SK-N-SH treated with all-trans-retinoic acid at 6 μM for 48 hours (cell line): ENCODE data around the gene ZNF358.

Experiments used
- ATAC-seq: fragments of 200-7000 bp; cut with Tn5 transposase; 3 replicates; pipeline ENCODE4 v1.9.1; 2020; ENCODE audit warnings: mild to moderate bottlenecking, moderate library complexity
- BACH2 ChIP-seq: fragments of 250-450 bp; sonication (Bioruptor Pico); IDR thresholded peaks from 2 replicates; pipeline ENCODE4 v1.9.0; 2021; ENCODE audit warnings: mild to moderate bottlenecking, borderline replicate concordance
- CSDC2 ChIP-seq: fragments of 250-450 bp; sonication (Bioruptor Pico); IDR thresholded peaks from 2 replicates; pipeline ENCODE4 v1.5.0; 2020; ENCODE audit warnings: mild to moderate bottlenecking, moderate library complexity
- ESRRG ChIP-seq: fragments of 250-450 bp; sonication (Bioruptor Pico); IDR thresholded peaks from 2 replicates; pipeline ENCODE4 v1.6.1; 2021; ENCODE audit warnings: mild to moderate bottlenecking
- ISL1 ChIP-seq: fragments of 250-450 bp; sonication (Bioruptor Pico); IDR thresholded peaks from 2 replicates; pipeline ENCODE4 v2.1.2; 2022; ENCODE audit warnings: mild to moderate bottlenecking, moderate library complexity
- OSR1 ChIP-seq: fragments of 250-450 bp; sonication (Bioruptor Pico); IDR thresholded peaks from 2 replicates; pipeline ENCODE4 v1.8.0; 2022; ENCODE audit warnings: moderate library complexity, mild to moderate bottlenecking, inconsistent platforms
- PPARA ChIP-seq: fragments of 250-450 bp; sonication (Bioruptor Pico); IDR thresholded peaks from 2 replicates; pipeline ENCODE4 v1.5.0; 2020; ENCODE audit warnings: mild to moderate bottlenecking, borderline replicate concordance
- RARB ChIP-seq: fragments of 250-450 bp; sonication (Bioruptor Pico); IDR thresholded peaks from 2 replicates; pipeline ENCODE4 v1.8.0; 2021; ENCODE audit warnings: mild to moderate bottlenecking, moderate library complexity
- SNAI2 ChIP-seq: fragments of 250-450 bp; sonication (Bioruptor Pico); IDR thresholded peaks from 2 replicates; pipeline ENCODE4 v1.5.0; 2020; ENCODE audit warnings: mild to moderate bottlenecking, moderate library complexity
- TCF4 ChIP-seq: fragments of 250-450 bp; sonication (Bioruptor Pico); IDR thresholded peaks from 2 replicates; pipeline ENCODE4 v1.8.0; 2021; ENCODE audit warnings: mild to moderate bottlenecking, moderate library complexity, borderline replicate concordance
- TOX ChIP-seq: fragments of 250-450 bp; sonication (Bioruptor Pico); IDR thresholded peaks from 2 replicates; pipeline ENCODE4 v1.8.0; 2021; ENCODE audit warnings: mild to moderate bottlenecking, moderate library complexity, borderline replicate concordance
- ZC3H10 ChIP-seq: fragments of 250-450 bp; sonication (Bioruptor Pico); IDR thresholded peaks from 2 replicates; pipeline ENCODE4 v1.5.1; 2021; ENCODE audit warnings: mild to moderate bottlenecking, moderate library complexity
- ZFP3 ChIP-seq: fragments of 250-450 bp; sonication (Bioruptor Pico); IDR thresholded peaks from 2 replicates; pipeline ENCODE4 v1.5.0; 2020; ENCODE audit warnings: mild to moderate bottlenecking, moderate library complexity
- ZFP30 ChIP-seq: fragments of 450-650 bp; formaldehyde crosslinking; IDR thresholded peaks from 2 replicates; pipeline ENCODE4 v1.5.0; 2022; ENCODE audit warnings: mild to moderate bottlenecking, moderate library complexity
- ZNF565 ChIP-seq: fragments of 450-650 bp; formaldehyde crosslinking; conservative IDR thresholded peaks from 2 replicates; pipeline ENCODE4 v1.5.0; 2020; ENCODE audit warnings: low read depth, mild to moderate bottlenecking, moderate library complexity
- ZNF70 ChIP-seq: fragments of 450-650 bp; formaldehyde crosslinking; IDR thresholded peaks from 2 replicates; pipeline ENCODE4 v1.5.0; 2020; ENCODE audit warnings: mild to moderate bottlenecking, moderate library complexity
- ZNF8 ChIP-seq: fragments of 450-650 bp; formaldehyde crosslinking; IDR thresholded peaks from 2 replicates; pipeline ENCODE4 v1.5.0; 2020; ENCODE audit warnings: mild to moderate bottlenecking, moderate library complexity
- TF ChIP-seq, protein P1 (sequence below): fragments of 250-450 bp; sonication (Bioruptor Pico); IDR thresholded peaks from 2 replicates; pipeline ENCODE4 v1.5.1; 2020; ENCODE audit warnings: low read depth, mild to moderate bottlenecking, moderate library complexity
- TF ChIP-seq, protein P2 (sequence below): fragments of 250-450 bp; sonication (Bioruptor Pico); IDR thresholded peaks from 2 replicates; pipeline ENCODE4 v1.8.0; 2020; ENCODE audit warnings: mild to moderate bottlenecking, moderate library complexity, borderline replicate concordance
- TF ChIP-seq, protein P3 (sequence below): fragments of 250-450 bp; sonication (Bioruptor Pico); IDR thresholded peaks from 2 replicates; pipeline ENCODE4 v1.8.0; 2021; ENCODE audit warnings: low read depth, mild to moderate bottlenecking, moderate library complexity, borderline replicate concordance
- TF ChIP-seq, protein P4 (sequence below): fragments of 250-450 bp; sonication (Bioruptor Pico); IDR thresholded peaks from 2 replicates; pipeline ENCODE4 v1.5.0; 2020; ENCODE audit warnings: mild to moderate bottlenecking, moderate library complexity

The ZNF358 gene

DNA sequence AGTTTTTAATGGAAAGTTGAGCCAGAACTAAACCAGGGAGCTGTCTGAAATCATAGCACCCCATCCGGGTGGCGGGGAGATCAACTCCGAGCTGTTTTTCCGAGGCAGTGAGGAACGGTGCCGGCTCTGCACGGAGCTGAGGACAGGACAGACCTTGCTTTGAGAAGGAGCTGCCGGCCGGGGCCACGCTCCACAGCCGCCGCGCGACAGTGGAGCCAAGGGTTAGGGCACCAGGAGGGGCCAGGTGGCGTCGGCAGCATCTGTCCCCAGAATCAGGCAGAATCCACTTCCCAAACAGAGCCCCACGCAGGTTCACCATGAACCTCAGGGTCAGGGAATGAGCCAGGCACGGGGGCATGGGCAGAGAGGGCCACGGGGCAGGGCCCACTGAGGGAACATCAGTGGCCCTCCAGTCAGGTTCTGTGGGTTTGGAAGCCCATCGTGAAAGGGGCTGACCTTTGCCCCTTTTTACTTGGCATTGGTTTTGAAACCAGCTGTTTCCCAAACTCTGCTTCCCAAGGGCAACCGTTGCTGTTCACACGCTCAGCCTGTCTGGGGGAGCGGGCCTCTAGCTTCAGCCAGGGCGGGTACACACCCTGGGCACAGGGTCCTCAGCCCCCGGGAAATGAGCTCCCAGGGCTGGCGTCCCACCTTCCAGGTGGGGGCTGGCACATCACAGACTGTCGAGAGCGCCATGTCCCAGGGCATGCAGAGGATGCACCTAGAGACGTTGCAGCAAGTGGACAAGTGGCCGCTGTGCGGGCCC is 45.2 kb upstream of the ZNF358 start:
- ATAC-seq, result no peak
- TF ChIP-seq SNAI2 (CRISPR knock-in tag), result no peak
- no peak for TF ChIP-seq OSR1 (CRISPR knock-in tag)

DNA sequence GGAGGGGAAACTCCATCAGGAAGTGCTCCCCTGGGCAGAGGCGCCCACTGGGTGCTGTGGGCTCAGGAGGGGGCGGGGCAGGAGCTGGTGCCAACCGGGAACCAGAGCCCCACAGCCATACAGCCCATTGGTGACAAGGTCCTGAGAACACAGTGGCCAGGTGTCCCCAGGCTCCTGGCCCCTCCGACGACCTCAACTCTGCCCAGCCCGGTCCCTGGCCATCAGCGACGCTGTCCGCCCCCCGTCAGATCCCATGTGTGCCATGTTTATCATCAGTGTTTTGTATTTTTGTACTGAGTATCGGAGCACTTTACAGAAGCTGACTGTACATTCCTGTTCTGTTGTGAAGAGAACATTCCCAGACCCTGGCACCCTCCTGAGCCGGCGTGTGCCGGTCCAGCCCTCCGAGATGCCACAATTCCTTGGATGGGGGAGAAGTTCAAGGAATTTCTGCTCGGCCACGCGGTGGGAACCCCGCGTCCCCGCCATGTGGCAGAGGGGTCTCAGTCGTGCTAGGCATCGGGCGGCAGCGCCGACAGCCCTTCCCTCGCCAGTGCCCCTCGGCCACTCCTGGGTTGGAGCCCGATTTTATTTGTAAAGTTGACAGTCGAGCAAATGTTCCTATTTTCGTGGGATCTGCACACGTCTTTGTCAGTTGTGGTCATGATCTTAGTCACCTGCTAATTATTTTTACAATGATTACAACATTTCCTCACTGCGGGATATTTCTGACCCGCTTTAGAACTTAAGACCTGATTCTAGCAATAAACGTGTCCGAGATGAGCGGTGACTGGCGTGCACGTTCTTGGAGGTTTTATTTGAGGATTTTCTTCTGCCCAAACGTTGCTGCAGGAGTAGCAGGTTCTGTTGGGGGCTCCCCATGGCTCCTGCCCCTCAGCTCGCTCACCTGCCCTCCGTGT is 43.9 kb upstream of the ZNF358 start:
- TF ChIP-seq ZNF70 (CRISPR knock-in tag) (no peak), RARB (no peak), TCF4 (CRISPR knock-in tag) (no peak), TOX (CRISPR knock-in tag) (no peak), ZFP30 (CRISPR knock-in tag) (no peak)
- TF ChIP-seq, protein P1, sequence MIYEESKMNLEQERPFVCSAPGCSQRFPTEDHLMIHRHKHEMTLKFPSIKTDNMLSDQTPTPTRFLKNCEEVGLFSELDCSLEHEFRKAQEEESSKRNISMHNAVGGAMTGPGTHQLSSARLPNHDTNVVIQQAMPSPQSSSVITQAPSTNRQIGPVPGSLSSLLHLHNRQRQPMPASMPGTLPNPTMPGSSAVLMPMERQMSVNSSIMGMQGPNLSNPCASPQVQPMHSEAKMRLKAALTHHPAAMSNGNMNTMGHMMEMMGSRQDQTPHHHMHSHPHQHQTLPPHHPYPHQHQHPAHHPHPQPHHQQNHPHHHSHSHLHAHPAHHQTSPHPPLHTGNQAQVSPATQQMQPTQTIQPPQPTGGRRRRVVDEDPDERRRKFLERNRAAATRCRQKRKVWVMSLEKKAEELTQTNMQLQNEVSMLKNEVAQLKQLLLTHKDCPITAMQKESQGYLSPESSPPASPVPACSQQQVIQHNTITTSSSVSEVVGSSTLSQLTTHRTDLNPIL, result no peak
- TF ChIP-seq, protein P2, sequence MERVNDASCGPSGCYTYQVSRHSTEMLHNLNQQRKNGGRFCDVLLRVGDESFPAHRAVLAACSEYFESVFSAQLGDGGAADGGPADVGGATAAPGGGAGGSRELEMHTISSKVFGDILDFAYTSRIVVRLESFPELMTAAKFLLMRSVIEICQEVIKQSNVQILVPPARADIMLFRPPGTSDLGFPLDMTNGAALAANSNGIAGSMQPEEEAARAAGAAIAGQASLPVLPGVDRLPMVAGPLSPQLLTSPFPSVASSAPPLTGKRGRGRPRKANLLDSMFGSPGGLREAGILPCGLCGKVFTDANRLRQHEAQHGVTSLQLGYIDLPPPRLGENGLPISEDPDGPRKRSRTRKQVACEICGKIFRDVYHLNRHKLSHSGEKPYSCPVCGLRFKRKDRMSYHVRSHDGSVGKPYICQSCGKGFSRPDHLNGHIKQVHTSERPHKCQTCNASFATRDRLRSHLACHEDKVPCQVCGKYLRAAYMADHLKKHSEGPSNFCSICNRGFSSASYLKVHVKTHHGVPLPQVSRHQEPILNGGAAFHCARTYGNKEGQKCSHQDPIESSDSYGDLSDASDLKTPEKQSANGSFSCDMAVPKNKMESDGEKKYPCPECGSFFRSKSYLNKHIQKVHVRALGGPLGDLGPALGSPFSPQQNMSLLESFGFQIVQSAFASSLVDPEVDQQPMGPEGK (CRISPR knock-in tag), result no peak
- TF ChIP-seq, all 23 proteins: peak for 0
- no peak for ATAC-seq

DNA sequence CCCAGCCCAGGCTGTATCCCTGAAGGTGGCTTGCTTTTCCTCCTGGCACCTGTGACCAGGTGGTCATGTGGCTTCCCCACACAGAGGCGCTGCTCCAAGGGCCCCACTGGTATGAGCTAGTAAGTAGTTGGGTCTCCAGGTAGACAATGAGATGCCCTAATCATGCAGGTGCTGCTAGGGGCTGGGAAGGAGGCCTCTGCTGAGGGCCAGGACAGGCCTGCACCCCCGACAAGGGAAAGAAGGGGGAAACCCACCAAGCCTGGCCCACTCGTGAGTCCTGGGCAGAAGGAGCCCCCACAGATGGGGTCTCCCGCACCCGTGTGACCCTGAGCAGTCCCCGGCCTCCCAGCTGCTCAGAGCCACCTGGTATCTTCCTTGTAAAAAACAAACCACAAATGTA is 40.2 kb upstream of the ZNF358 start:
- TF ChIP-seq ZNF565 (CRISPR knock-in tag) (no peak), ZNF8 (no peak), ZNF70 (CRISPR knock-in tag) (no peak), ESRRG (CRISPR knock-in tag) (no peak), BACH2 (no peak)
- TF ChIP-seq, protein P2 (CRISPR knock-in tag), result no peak
- TF ChIP-seq, protein P1, result no peak
- TF ChIP-seq, protein P3, sequence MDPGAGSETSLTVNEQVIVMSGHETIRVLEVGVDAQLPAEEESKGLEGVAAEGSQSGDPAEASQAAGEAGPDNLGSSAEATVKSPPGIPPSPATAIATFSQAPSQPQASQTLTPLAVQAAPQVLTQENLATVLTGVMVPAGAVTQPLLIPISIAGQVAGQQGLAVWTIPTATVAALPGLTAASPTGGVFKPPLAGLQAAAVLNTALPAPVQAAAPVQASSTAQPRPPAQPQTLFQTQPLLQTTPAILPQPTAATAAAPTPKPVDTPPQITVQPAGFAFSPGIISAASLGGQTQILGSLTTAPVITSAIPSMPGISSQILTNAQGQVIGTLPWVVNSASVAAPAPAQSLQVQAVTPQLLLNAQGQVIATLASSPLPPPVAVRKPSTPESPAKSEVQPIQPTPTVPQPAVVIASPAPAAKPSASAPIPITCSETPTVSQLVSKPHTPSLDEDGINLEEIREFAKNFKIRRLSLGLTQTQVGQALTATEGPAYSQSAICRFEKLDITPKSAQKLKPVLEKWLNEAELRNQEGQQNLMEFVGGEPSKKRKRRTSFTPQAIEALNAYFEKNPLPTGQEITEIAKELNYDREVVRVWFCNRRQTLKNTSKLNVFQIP (CRISPR knock-in tag), result no peak
- ATAC-seq, result no peak

DNA sequence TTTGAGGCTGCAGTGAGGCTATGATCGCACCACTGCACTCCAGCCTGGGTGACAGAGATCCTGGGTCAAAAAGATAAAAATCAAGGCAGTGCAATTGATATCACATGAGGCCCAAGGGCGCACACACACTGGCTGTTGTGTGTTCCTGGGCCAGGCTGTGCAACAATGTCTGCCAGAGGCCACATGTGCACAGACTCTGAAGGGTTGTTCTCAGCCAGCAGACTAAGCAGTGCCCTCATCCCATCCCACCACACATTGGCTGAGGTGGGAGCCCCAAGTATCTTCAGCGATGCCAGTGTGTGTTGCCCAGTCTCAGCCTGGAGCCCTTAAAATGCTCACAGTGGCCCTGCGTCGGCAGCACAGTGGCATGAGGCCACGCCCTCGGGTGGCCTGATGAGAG is 39.7 kb upstream of the ZNF358 start:
- ATAC-seq, result no peak
- TF ChIP-seq ZC3H10 (CRISPR knock-in tag) (no peak), ZFP30 (CRISPR knock-in tag) (no peak), RARB (no peak), ESRRG (CRISPR knock-in tag) (no peak), CSDC2 (CRISPR knock-in tag) (no peak), ISL1 (CRISPR knock-in tag) (no peak), BACH2 (no peak), ZFP3 (CRISPR knock-in tag) (no peak), OSR1 (CRISPR knock-in tag) (no peak), TOX (CRISPR knock-in tag) (no peak), SNAI2 (CRISPR knock-in tag) (no peak), PPARA (CRISPR knock-in tag) (no peak), ZNF70 (CRISPR knock-in tag) (no peak), ZNF565 (CRISPR knock-in tag) (no peak), ZNF8 (no peak)
- TF ChIP-seq, protein P4, sequence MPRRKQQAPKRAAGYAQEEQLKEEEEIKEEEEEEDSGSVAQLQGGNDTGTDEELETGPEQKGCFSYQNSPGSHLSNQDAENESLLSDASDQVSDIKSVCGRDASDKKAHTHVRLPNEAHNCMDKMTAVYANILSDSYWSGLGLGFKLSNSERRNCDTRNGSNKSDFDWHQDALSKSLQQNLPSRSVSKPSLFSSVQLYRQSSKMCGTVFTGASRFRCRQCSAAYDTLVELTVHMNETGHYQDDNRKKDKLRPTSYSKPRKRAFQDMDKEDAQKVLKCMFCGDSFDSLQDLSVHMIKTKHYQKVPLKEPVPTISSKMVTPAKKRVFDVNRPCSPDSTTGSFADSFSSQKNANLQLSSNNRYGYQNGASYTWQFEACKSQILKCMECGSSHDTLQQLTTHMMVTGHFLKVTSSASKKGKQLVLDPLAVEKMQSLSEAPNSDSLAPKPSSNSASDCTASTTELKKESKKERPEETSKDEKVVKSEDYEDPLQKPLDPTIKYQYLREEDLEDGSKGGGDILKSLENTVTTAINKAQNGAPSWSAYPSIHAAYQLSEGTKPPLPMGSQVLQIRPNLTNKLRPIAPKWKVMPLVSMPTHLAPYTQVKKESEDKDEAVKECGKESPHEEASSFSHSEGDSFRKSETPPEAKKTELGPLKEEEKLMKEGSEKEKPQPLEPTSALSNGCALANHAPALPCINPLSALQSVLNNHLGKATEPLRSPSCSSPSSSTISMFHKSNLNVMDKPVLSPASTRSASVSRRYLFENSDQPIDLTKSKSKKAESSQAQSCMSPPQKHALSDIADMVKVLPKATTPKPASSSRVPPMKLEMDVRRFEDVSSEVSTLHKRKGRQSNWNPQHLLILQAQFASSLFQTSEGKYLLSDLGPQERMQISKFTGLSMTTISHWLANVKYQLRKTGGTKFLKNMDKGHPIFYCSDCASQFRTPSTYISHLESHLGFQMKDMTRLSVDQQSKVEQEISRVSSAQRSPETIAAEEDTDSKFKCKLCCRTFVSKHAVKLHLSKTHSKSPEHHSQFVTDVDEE (CRISPR knock-in tag), result no peak
- TF ChIP-seq, protein P2 (CRISPR knock-in tag), result no peak
